Measurements from ENCODE around the gene CERS6. TPM values are rescaled to one million over a fixed set of nuclear protein-coding genes. Genes with fewer than 3 reads are reported as not detected.
"Not testable (repeated sequence)": the region's sequence is repeated elsewhere in the genome, so short reads cannot be mapped to it uniquely, and the experiment has no call there.

Gene CERS6
- total RNA-seq, 1 donor: 20.7 TPM

DNA sequence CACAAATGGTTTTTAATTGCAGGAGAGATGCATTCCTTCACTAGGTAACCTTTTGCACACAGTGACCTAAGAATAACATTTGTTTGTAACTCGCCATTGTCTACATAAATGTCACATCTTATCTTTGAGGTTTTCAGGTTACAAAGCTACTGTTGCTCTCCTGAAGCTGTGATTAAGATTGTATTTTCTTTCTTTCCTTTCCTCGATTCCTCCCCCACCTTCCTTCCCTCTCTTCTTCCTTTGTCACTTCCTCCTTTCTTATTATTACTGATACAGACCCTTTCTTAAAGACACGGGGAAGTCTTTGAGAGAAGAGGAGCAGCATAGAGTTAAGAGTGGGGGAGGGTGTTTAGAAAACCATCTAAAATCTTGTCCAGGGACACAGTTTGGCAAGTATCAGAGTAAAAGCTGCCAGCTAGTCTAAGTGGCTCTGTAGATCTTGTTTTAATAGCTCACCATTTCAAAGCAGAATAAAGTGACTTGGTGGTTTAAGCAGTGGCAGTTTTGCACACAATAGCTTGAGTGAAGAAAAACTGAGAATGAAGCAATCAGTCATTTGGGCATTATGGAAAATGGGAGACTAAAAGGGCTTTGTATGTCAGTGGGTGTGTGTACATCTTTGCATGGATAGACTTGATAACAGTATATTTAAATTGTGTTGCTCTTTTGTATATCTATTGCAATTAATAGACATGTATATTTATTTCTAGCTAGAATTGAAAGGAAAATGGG, 10.9 kb downstream of the CERS6 start:
- no peak for DNase-seq (ENCODE audit: low read depth in 2 of 3, low spot score in 2 of 3)

DNA sequence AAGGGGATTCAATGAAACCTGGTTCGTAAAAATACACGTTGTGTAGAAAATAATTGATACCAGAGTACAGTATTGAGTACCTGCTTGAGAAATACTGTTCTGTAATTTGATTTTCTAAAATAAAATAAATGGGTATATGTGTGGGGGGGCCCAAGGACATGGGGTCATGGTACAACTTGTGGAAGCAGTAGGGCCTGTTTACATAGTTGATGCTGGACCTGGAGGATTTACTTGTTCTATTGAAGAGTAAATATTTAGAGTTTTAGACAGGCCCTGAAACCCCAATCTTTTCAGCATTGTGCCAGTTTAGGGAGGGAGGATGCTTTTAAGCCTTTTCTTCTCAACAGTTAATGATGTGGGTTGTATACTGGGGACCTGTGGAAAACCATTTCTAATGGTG, 11.7 kb downstream of the CERS6 start:
- no peak for DNase-seq (ENCODE audit: low read depth in 2 of 3, low spot score in 2 of 3)

DNA sequence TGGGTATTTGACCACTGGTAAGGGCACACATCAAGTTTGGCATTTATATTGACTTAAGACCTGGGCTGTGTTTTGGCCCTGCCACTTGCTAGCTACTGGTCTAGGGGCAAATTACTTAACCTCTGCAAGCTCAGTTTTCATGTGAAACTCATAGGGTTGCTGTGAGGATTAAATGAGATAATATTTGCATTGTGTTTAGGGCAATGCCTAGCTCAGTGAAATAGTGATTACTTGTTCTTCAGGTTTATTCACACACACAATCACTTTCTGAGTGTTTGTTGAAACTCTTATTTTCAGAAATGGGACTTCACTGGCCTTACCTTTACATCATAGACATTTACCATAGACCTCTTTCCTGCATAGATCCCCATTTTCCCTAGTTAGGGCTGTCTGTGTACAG, 12.3 kb downstream of the CERS6 start:
- DNase-seq (ENCODE audit: low read depth in 2 of 3, low spot score in 2 of 3): no peak

DNA sequence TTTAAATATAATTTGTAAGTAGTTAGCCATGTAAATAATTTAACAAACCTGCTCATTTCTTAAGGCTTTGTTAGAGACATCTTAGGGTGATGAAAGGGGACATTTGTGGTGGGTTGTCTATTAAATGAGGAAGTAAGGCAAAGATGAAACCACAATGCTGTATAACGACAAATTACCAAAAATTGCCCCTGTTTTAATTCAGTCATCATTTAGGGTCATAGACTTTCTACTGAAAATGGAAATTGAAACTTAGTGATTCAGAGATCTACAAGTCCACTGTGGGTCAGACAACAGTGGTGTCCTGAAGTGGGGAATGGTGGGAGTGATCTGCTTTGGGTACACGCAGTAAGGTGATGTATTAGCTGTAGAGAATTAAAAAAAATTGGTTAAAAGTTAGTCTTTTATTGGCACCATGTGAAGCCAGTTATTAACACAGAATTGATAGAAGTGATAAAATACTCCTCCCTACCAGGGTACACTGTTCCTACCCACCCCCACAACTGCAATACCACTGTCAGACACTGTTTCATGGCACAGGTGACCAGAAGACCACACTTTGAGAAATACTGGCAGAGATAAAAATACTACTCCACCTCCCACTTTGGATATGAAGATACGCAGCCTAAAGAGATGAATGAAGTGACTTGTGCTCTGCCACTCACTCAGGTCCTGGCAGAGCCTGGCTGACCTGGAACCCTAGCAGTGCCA, 13.4 kb downstream of the CERS6 start:
- peak in 2 of 3 donors; percentile 68 to 90 for DNase-seq (ENCODE audit: low read depth in 2 of 3, low spot score in 2 of 3)

DNA sequence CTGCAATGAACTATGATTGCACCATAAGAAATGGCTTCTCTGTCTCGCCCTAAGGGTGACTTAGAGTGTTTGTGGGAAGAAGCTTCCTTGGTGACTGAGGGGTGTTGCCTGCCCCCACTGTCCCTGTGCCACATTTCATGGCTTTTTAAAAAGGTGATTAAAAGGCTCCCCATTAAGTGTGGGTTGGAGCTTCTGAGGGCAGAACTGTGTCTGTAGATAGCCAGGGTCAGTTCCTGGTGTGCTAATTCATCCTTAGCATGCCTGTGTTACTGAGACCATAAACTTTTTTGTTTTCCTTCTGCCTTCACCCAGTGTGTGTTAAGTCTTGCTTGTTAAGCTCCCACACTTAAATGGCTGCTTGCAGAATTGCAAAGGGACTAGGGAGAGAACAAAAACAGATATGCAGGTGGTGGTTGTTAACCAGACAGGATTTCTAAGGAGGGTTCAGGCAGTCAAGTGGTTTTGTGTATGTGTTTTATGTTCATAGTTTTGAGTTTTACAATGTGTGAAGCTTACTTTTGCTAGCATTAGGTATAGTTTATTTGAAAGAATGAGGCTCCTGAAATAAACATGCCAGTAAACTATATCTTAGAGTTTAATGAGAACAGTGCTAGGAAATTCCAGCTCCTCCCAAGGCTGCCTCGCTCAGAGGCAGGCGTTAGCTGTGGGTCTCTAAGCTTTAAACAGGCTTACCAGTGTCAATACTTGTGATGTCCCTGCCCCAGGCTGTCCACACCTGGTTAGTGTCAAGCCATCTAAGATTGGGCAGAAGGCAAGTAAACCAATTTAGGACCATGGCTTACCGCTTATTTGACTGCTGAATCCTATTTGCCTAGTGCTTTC, 14.5 kb downstream of the CERS6 start:
- DNase-seq (ENCODE audit: low read depth in 2 of 3, low spot score in 2 of 3): no peak

DNA sequence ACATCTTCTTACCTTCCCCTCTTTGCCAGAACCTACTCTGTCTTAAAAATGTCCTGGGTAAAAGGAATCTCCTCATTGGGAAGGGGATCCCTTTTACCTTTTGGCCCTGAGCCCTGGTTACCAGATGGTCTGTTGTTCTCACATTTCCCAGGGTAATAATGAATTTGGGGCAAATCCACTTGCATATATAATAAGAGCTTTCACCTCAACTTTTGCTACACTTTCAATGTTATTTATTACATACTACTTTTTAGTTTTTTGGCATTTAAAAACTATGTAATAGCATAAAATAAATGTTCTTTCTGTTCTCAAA, 15.0 kb downstream of the CERS6 start:
- no peak for DNase-seq (ENCODE audit: low read depth in 2 of 3, low spot score in 2 of 3)

DNA sequence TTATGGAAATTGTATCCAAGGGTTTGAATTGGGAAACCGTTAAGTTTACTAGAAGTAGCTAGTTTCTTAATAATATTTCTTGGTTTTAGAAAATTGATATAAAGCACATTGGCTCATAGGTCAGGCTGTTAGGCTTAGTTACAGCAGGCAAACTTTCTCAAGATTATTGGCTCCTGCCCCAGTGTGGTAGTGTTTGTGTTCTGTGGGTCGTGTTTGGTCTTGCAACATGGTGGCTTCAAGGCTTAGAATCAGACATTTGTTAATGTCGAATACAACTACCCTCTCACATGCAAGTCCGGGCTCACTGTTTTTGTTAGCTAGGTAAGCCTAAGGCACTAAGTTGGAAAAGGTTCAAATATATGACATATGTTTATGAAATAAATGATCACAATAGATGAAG, 19.6 kb downstream of the CERS6 start:
- DNase-seq (ENCODE audit: low read depth in 2 of 3, low spot score in 2 of 3): no peak

DNA sequence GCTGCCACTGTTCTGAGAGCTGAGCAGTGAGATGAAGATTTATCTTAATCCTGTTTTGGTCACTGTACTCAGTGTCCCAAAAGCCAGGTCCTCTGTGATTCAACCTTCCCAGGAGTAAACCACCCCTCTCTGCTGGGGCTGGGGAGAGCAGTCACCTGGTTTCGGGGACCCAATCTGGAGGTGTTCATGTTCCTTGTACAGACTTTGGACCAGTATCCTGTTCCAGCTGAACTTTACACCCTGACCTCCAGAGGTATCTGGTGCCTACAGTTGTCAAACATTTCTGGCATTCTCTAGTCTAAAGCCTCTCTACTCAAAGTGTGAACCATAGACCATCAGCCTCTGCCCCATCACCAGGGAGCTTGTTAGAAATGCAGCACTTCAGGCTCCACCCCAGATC, 22.1 kb downstream of the CERS6 start:
- DNase-seq (ENCODE audit: low read depth in 2 of 3, low spot score in 2 of 3): no peak

DNA sequence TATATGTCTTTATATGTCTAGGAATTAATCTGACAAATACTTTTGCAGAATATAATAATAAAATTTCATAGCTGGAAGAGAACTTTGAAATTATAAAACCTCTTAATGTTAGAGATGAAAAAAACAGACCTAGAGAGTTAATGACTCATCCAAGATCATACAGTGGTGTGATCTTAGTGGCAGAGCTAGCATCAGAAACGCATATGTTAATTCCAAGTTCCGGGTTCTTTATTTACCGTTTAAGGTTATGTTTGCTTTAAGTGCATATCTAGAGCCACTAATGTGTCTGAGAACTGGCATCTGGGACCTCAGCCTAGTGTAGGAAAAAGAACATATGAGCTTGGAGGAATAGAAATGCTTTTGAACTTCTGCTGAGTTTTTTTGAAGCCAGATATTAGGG, 24.3 kb downstream of the CERS6 start:
- no peak for DNase-seq (ENCODE audit: low read depth in 2 of 3, low spot score in 2 of 3)

DNA sequence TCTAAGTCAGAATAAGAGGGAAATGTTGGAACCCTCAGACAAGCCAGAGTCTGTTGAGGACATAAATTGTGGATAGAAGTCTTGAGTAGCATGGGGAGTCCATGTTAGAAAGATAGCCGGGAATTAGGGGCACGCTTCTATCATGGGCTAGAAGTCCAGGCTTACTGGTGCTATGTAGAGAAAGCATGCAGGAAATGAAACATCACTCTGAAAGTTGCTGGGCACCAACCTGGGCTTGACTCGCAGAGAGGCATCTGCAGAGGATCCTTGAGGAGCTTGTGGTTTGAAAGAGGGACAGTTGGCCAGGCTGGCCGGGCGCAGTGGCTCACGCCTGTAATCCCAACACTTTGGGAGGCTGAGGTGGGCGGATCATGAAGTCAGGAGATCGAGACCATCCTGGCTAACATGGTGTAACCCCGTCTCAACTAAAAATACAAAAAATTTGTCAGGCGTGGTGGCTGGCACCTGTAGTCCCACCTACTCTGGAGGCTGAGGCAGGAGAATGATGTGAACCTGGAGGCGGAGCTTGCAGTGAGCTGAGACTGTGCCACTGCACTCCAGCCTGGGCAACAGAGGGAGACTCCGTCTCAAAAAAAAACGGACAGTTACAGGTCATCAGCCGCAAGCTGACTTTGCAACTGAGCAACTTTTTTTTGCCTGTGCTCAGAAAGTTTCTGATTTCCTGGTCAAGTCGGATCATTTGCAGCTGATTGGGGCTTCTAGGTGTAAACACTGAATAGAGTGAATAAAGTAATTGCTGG, 24.9 kb downstream of the CERS6 start:
- DNase-seq (ENCODE audit: low read depth in 2 of 3, low spot score in 2 of 3): no peak

DNA sequence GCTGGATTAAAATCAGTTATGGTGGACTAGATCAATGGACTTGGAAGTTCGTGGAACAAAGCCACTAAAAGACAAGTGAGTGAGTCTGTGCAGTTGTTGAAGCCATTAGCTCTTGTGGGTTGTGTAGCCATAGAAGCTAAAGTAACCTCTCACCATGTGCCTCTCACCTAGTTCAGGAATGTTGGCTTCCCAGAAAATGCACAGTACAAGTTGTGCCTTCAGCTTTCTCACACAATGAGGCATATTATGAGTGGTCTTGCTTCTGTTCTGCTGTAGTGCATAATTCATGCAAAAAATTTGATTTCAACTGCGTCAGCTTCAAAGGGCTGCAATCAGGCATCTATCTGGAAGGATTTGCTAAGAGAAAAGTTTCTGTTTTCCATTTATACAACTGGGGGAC, 26.2 kb downstream of the CERS6 start:
- no peak for DNase-seq (ENCODE audit: low read depth in 2 of 3, low spot score in 2 of 3)

DNA sequence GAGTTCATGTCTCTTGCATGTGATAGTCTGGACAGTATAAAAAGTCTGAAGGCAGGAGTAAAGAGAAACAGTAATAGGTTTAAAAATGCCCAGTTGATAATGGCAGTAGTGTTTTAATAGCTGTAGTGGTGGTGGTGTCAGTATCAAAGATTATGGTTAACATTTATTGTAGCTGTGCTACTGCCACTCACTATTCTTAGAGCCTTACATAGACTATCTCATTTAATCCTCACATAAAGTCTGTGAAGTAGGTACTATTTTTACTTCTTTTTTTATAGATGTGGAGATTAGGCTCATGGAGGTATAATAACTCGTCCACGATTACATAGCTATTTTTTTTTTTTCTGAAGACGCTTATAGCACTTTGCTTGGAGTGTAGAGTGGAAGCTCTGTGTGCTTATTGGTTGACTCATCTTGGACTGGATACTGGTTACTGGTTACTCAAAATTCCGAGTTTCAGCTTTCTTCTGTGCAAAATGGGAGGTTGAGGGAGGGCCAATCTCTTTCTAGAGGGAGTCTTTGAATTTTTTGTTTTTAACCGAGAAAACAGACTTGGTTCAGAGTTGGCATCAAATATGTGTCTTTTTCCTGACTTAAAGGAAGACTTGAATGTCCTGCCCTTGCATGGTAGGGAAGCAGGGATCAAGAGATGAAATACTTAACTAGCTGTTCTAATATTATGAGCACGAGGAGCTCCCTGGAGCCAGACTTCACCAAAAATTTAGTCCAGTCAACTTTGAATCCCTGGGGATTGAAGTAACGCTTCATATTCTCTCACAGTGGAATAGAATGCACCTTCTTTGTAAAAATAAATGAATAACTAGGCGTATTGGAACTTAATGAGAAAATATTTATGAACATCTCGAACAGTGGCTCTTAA, 27.1 kb downstream of the CERS6 start:
- no peak for DNase-seq (ENCODE audit: low read depth in 2 of 3, low spot score in 2 of 3)

DNA sequence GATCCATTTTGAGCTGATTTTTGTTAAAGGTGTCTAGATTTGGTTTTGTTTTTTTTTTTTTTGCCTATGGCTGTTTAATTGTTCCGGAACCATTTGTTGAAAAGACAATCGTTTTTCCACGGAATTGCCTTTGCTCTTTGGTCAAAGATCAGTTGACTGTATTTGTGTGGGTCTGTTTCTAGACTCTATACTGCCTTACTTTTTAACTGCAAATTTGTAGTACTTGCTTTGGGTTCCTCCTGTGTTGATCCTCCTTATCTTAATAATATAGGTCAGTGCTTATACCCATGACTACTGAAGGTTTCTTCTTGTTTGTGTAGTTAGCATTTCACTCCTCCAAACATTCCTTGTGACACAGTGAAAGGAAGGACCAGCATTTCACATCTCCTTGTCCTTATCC, 30.4 kb downstream of the CERS6 start:
- no peak for DNase-seq (ENCODE audit: low read depth in 2 of 3, low spot score in 2 of 3)

DNA sequence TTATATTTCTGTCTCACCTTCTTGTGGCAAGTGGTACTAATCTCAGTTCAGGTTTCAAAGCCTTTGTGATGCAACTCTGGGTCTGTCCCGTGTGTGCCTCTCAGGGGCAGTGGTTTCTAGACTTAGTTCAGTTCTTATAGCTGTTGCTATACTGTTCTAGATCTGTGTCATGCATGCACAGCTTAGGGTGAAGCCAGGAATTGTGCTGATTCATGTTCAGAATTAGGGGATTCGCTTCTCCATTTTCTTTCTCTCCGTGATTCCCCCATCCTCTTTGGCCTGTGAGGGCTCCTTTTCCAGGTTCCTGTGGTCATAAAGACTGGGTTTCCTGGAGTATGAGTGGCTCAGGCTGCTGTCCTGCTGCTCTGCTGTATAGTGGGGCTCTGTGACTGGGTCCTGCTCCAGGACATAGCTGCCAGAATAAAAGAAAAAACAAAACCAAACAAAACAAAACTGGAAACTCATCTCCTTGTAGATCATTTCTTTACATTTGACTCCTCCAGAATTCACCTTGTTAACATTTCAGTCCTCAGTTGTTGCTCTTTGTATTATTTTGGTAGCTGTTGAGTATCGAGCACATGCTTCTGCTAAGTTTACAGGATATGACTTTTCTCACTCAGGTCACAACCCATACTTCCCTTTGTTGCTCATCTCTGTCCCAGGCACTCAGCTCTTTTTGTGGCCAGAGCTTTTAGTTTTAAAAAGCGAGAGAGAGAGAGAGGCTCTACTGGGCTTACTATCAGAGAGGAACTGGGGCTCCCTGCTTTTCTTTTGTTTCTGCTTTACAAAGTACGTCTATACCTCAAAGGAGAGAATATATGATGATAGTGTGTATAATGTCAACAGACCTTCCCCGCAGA, 34.2 kb downstream of the CERS6 start:
- peak in 2 of 3 donors; percentile 62 to 73 for DNase-seq (ENCODE audit: low read depth in 2 of 3, low spot score in 2 of 3)

DNA sequence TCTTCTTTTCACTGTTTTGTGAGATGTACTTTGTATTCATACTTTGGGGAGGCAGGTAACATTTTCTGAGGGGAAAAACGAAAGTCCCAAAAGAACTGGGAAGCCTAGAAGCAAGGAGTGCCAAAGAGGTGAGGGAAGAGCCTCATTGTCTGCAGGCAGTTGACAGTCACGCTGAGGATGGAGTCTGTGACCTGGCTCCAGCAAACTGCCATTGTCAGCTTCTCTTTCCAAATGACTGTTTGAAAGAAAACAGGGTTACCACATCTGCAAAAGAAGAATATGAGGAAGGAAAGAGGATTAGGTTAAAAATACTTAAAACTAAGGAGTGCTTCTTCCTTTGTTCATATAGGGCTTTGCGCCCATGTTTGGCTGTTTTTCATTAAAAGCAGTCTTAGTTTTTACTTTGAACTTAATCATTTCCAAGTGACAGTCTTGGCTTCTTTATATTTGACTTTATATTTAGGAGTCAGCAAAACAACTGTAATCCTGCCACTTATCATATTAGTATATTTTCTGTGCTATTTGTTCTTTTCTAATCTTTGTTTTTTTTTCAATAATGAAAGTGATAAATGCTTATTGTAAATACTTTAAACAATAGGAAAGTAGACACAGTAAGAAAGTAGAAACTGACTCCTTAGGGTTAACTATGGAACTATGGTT, 35.0 kb downstream of the CERS6 start:
- DNase-seq (ENCODE audit: low read depth in 2 of 3, low spot score in 2 of 3): peak in 1 of 3 donors; percentile 48

DNA sequence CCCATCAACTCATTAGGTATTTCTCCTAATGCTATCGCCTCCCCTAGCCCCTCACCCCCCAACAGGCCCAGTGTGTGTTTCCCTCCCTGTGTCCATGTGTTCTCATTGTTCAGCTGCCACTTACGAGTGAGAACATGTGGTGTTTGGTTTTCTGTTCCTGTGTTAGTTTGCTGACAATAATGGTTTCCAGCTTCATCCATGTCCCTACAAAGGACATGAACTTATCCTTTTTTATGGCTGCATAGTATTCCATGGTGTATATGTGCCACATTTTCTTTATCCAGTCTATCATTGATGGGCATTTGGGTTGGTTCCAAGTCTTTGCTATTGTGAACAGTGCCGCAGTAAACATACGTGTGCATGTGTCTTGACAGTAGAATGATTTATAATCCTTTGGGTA, 35.7 kb downstream of the CERS6 start:
- DNase-seq (ENCODE audit: low read depth in 2 of 3, low spot score in 2 of 3): not testable (repeated sequence)

DNA sequence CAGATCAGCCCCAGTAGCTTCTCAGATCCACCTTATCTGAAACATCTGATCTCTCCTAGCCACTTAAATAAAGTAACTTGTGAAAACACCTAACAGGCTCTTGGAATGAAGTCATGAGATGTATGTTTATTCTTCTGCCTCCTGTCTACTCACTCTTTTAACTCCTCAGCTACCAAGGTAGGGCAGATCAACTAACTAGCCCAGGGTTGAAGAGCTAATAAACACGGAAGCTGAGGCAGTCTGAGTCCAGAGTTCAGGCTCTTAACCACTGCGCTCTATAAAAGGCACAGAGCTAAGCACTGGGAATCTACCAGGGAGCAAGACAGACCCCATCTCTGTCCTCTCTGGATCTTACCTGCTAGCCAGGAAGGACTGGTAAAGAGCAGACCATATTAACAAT, 37.1 kb downstream of the CERS6 start:
- DNase-seq (ENCODE audit: low read depth in 2 of 3, low spot score in 2 of 3): not testable (repeated sequence)

DNA sequence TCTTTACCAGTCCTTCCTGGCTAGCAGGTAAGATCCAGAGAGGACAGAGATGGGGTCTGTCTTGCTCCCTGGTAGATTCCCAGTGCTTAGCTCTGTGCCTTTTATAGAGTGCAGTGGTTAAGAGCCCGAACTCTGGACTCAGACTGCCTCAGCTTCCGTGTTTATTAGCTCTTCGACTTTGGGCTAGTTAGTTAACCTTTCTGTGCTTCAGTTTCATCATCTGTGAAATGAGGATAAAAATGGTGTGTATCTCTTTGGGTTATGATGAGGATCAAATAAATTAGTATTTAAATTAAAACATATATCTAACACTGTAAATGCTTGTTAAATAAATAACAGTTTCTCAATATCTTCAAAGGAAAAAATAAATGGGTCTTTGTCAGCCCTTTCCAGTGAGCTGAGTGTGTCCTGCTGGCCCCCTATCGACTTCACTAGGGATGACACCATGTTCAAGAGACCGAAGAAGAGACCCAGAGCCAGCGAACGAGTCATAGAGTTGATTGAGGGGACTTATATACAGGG, 38.2 kb downstream of the CERS6 start:
- peak in 1 of 3 donors; percentile 19 for DNase-seq (ENCODE audit: low read depth in 2 of 3, low spot score in 2 of 3)
